HL-60 (cell line): ENCODE measurements around the gene WDR55.

Source experiments
- DNase-seq, 2 experiments: peaks; one replicate each; pipeline ENCODE4 v3.0.0-alpha.2; 2010 to 2020; ENCODE audit warnings: low read depth in 1 of 2, low spot score in 1 of 2
- H3K27ac ChIP-seq: fragments of 250-450 bp; sonication (Bioruptor Pico); replicated peaks from 2 replicates; pipeline ENCODE4 v1.5.1; 2020; ENCODE audit warnings: mild to moderate bottlenecking, moderate library complexity
- H3K27me3 ChIP-seq: fragments of 250-450 bp; sonication (Bioruptor Pico); 2 replicates; pipeline ENCODE4 v1.5.1; 2021; ENCODE audit warnings: mild to moderate bottlenecking, moderate library complexity; ENCODE audit not compliant: insufficient read depth, poor library complexity, severe bottlenecking
- H3K4me3 ChIP-seq: replicated peaks from 2 replicates; pipeline ENCODE4 v1.5.1; 2011; ENCODE audit warnings: mild to moderate bottlenecking, control low read depth, low read length; ENCODE audit not compliant: insufficient read depth
- CTCF ChIP-seq: IDR thresholded peaks from one replicate; pipeline ENCODE4 v1.5.1; 2011; ENCODE audit warnings: low read length, control low read depth, inconsistent platforms; ENCODE audit not compliant: insufficient read depth
- GABPA ChIP-seq: IDR thresholded peaks from 2 replicates; pipeline ENCODE4 v1.6.1; 2012; ENCODE audit warnings: low read depth
- POLR2AphosphoS5 ChIP-seq: IDR thresholded peaks from 2 replicates; pipeline ENCODE4 v1.6.1; 2012; ENCODE audit warnings: low read depth
- SPI1 ChIP-seq: IDR thresholded peaks from 2 replicates; pipeline ENCODE4 v1.6.1; 2012; ENCODE audit warnings: low read depth, mild to moderate bottlenecking, borderline replicate concordance
- TF ChIP-seq, protein P1 (sequence below): IDR thresholded peaks from 2 replicates; pipeline ENCODE4 v1.6.1; 2012; ENCODE audit warnings: low read depth; ENCODE audit not compliant: insufficient replicate concordance

Gene WDR55

GRCh38 chr5:140628711-140629110, 36.0 kb upstream of the WDR55 start:
- no peak overlapping the region for H3K27ac ChIP-seq
- TF ChIP-seq POLR2AphosphoS5 (no peak), CTCF (no peak), SPI1 (no peak), GABPA (no peak)
- TF ChIP-seq, protein P1, sequence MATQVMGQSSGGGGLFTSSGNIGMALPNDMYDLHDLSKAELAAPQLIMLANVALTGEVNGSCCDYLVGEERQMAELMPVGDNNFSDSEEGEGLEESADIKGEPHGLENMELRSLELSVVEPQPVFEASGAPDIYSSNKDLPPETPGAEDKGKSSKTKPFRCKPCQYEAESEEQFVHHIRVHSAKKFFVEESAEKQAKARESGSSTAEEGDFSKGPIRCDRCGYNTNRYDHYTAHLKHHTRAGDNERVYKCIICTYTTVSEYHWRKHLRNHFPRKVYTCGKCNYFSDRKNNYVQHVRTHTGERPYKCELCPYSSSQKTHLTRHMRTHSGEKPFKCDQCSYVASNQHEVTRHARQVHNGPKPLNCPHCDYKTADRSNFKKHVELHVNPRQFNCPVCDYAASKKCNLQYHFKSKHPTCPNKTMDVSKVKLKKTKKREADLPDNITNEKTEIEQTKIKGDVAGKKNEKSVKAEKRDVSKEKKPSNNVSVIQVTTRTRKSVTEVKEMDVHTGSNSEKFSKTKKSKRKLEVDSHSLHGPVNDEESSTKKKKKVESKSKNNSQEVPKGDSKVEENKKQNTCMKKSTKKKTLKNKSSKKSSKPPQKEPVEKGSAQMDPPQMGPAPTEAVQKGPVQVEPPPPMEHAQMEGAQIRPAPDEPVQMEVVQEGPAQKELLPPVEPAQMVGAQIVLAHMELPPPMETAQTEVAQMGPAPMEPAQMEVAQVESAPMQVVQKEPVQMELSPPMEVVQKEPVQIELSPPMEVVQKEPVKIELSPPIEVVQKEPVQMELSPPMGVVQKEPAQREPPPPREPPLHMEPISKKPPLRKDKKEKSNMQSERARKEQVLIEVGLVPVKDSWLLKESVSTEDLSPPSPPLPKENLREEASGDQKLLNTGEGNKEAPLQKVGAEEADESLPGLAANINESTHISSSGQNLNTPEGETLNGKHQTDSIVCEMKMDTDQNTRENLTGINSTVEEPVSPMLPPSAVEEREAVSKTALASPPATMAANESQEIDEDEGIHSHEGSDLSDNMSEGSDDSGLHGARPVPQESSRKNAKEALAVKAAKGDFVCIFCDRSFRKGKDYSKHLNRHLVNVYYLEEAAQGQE = no peak
- DNase-seq = no peak
- H3K4me3 ChIP-seq = no peak overlapping the region
- no peaks in the 10 kb centered on the region for H3K27me3 ChIP-seq

GRCh38 chr5:140630292-140631035, 34.2 kb upstream of the WDR55 start:
- no peak for DNase-seq
- no peak overlapping the region; the same call in 1 of the 2 replicates for H3K4me3 ChIP-seq
- no peaks in the 10 kb centered on the region for H3K27me3 ChIP-seq
- peak overlapping the region; percentile 49 for H3K27ac ChIP-seq
- TF ChIP-seq, protein P1 = no peak
- TF ChIP-seq POLR2AphosphoS5 = no peak
- TF ChIP-seq CTCF = no peak

DNA sequence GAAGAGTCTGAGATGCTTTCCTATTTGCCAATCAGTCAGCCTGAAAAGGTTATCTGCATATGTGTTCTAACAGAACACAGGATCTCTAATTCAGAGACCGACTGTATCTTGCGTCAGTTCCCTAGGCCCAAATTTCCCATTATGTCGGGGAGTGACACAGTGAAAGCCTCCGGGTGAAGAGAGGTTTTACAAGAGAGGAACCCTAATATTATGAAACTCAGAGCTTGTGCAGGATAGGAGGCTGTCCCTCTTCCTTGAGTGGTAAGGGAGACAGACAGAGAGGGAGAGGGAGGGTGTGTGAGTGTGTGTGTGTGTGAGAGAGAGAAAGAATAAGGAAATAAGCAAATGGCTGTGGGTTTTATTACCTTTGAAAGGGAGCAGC, 33.7 kb upstream of the WDR55 start:
- no peaks in the 10 kb centered on the region for H3K27me3 ChIP-seq
- peak overlapping the region; percentile 49 for H3K27ac ChIP-seq
- DNase-seq = peak; percentile 86 to 91
- H3K4me3 ChIP-seq = peak overlapping the region; percentile 32; the same call in 1 of the 2 replicates
- TF ChIP-seq CTCF (no peak), SPI1 (peak; percentile 60; the same call in 1 of the 2 replicates)
